Parathyroid adenoma (tissue), 2 donors: ENCODE results near the gene CAND2.

Source experiments
- H2AFZ ChIP-seq: fragments of 300-600 bp; sonication (generic); one replicate; pipeline ENCODE4 v1.7.0; 2017; ENCODE audit warnings: antibody characterized with exemption, mild to moderate bottlenecking
- H3K27ac ChIP-seq: fragments of 300-600 bp; sonication (generic); one replicate; pipeline ENCODE4 v1.7.0; 2017
- H3K27me3 ChIP-seq: fragments of 300-600 bp; sonication (generic); one replicate; pipeline ENCODE4 v1.7.0; 2017; ENCODE audit warnings: low read length; ENCODE audit not compliant: control insufficient read depth, insufficient read depth
- H3K36me3 ChIP-seq: fragments of 300-600 bp; sonication (generic); one replicate; pipeline ENCODE4 v1.7.0; 2017; ENCODE audit warnings: low read length; ENCODE audit not compliant: control insufficient read depth, insufficient read depth
- H3K4me1 ChIP-seq: fragments of 300-600 bp; sonication (generic); one replicate; pipeline ENCODE4 v1.7.0; 2017; ENCODE audit warnings: control low read depth
- H3K4me2 ChIP-seq: fragments of 300-600 bp; sonication (generic); one replicate; pipeline ENCODE4 v1.7.0; 2017; ENCODE audit warnings: low read length
- H3K4me3 ChIP-seq: fragments of 300-600 bp; sonication (generic); one replicate; pipeline ENCODE4 v1.7.0; 2017; ENCODE audit warnings: low read depth, low read length
- H3K79me2 ChIP-seq: fragments of 300-600 bp; sonication (generic); one replicate; pipeline ENCODE4 v1.7.0; 2017; ENCODE audit warnings: control low read depth
- H3K9ac ChIP-seq: fragments of 300-600 bp; sonication (generic); one replicate; pipeline ENCODE4 v1.7.0; 2017; ENCODE audit warnings: mild to moderate bottlenecking
- H3K9me3 ChIP-seq: fragments of 300-600 bp; sonication (generic); one replicate; pipeline ENCODE4 v1.7.0; 2017; ENCODE audit warnings: low read length; ENCODE audit not compliant: control insufficient read depth
- TF ChIP-seq, protein P1 (sequence below): fragments of 300-600 bp; sonication (generic); IDR thresholded peaks from one replicate; pipeline ENCODE4 v1.7.0; 2017; ENCODE audit warnings: antibody characterized with exemption, mild to moderate bottlenecking
- donor health status: primary hyperparathyroidism.

Gene CAND2

DNA sequence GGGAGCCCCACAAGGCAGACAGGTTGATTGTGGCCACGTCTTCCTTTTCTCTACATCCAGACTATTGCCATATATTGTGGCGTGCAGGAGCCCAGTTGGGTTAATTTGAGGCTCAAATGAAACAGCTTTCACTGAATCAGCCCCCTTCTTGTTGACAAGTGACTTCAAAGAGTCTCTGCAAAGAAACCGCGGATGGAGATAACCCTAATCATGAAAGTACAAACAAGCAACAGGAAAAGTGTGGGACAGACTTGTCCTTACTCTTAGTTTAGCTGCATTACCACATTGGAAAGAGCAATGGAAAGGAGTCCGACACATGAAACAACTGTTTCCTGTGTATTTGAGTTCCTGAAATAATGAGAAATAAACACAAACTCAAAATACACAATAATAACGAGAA is 40.7 kb upstream of the CAND2 start:
- Histone ChIP-seq H3K79me2 (no peaks in the 10 kb centered on the region), H3K27ac (no peak overlapping the region), H2AFZ (no peak overlapping the region), H3K4me1 (peaks cover 26% of the 10 kb centered on the region), H3K4me3 (no peak overlapping the region), H3K36me3 (no peaks in the 10 kb centered on the region), H3K9ac (no peak overlapping the region), H3K27me3 (no peaks in the 10 kb centered on the region), H3K4me2 (no peak overlapping the region), H3K9me3 (no peaks in the 10 kb centered on the region)
- TF ChIP-seq, protein P1, sequence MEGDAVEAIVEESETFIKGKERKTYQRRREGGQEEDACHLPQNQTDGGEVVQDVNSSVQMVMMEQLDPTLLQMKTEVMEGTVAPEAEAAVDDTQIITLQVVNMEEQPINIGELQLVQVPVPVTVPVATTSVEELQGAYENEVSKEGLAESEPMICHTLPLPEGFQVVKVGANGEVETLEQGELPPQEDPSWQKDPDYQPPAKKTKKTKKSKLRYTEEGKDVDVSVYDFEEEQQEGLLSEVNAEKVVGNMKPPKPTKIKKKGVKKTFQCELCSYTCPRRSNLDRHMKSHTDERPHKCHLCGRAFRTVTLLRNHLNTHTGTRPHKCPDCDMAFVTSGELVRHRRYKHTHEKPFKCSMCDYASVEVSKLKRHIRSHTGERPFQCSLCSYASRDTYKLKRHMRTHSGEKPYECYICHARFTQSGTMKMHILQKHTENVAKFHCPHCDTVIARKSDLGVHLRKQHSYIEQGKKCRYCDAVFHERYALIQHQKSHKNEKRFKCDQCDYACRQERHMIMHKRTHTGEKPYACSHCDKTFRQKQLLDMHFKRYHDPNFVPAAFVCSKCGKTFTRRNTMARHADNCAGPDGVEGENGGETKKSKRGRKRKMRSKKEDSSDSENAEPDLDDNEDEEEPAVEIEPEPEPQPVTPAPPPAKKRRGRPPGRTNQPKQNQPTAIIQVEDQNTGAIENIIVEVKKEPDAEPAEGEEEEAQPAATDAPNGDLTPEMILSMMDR = no peak

DNA sequence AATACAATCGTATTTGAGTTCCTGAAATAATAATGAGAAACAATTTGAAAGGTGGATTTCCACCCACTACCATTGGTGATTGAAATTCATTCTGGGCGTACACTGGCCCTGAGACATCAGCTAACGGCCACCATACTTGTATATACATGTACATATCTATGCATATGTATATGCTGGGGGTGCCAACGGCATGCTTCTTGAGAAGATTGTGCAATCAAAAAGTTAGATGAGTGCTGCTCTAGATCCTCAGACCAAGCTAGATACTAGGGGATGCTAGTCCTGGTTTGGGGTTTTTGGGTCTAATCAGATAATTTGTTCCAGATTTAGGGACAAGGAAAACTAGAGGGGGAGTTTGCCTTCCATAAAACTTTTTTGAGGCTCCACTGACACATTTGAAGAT is 40.3 kb upstream of the CAND2 start:
- Histone ChIP-seq H2AFZ (no peak overlapping the region), H3K27ac (no peak overlapping the region), H3K27me3 (no peaks in the 10 kb centered on the region), H3K4me2 (no peak overlapping the region), H3K36me3 (no peaks in the 10 kb centered on the region), H3K9me3 (no peaks in the 10 kb centered on the region), H3K79me2 (peaks cover 2% of the 10 kb centered on the region), H3K9ac (no peak overlapping the region), H3K4me3 (no peak overlapping the region), H3K4me1 (peaks cover 29% of the 10 kb centered on the region)
- TF ChIP-seq, protein P1 = no peak

DNA sequence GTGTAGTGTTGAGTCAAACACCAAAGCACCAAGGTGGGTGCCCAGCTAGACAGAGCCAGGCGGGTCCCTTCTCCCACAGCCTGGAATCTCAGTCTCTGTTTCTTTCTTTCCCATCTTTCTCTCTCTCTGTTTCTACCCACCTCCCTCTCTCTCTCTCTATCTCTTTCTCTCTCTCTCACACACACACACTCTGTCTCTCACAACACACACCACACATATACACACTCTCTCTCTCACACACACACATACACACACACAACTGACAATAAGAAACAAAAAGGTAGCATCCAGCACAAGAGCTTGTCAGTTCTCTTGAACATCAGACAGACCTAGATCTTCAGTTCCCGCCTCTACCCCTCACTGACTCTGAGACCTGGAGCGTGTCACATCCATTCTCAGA is 39.8 kb upstream of the CAND2 start:
- H3K27ac ChIP-seq = no peak overlapping the region
- no peak overlapping the region for H2AFZ ChIP-seq
- H3K4me3 ChIP-seq = no peak overlapping the region
- peaks cover 29% of the 10 kb centered on the region for H3K4me1 ChIP-seq
- H3K79me2 ChIP-seq = peaks cover 2% of the 10 kb centered on the region
- no peaks in the 10 kb centered on the region for H3K27me3 ChIP-seq
- TF ChIP-seq, protein P1 = no peak
- H3K9ac ChIP-seq = no peak overlapping the region
- H3K4me2 ChIP-seq = no peak overlapping the region
- H3K36me3 ChIP-seq = no peaks in the 10 kb centered on the region
- no peaks in the 10 kb centered on the region for H3K9me3 ChIP-seq

DNA sequence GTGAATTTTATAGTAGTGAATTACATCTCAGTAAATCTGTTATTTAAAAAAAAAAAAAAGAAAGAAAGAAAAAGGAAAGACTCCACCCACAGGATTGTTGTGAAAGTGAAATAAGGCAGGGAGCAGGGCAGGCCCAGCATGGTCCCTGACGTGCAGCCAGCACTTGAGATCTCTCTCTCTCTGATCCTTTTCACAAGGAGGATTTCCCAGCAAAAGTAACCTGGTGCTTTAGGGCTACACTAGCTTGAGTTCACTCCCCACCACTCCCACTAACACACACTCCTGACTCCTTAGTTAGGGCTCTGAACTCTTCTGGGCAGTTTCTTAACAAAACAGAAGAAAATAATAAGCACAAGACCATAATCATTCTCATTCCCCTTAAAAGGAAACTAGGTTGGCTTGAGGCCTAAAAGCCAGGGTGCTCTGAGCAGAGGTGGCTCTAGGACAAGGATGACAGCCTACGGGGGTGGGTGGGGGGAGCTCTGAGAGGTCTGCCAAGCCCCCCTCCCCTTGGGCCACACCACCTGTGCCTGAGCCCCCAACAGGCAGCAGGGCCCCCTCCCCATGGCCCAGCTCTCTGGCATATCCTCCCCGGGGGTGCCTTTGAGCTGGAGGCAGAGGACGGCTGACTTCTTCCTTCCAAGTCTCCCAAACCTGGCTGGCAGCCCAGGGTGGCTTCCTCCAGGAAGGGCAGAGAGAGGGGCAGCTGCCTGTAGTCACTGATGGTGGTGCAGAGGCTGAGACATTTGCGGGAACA is 38.3 kb upstream of the CAND2 start:
- no peaks in the 10 kb centered on the region for H3K9me3 ChIP-seq
- H2AFZ ChIP-seq = peak overlapping the region; percentile 64
- H3K4me2 ChIP-seq = peak overlapping the region; percentile 31
- H3K9ac ChIP-seq = peak overlapping the region; percentile 2
- H3K4me3 ChIP-seq = peak overlapping the region; percentile 7
- TF ChIP-seq, protein P1 = no peak
- H3K4me1 ChIP-seq = peaks cover 29% of the 10 kb centered on the region
- no peaks in the 10 kb centered on the region for H3K36me3 ChIP-seq
- H3K79me2 ChIP-seq = peaks cover 2% of the 10 kb centered on the region
- H3K27ac ChIP-seq = peak overlapping the region; percentile 82
- no peaks in the 10 kb centered on the region for H3K27me3 ChIP-seq
